Thyroid gland (tissue), 4 donors: Measurements from ENCODE around the gene RAD51. TPM values are rescaled to one million over a fixed set of nuclear protein-coding genes. Genes with fewer than 3 reads are reported as not detected.

Experiments
- DNase-seq, 2 donors: peaks; one replicate each; pipeline ENCODE4 v3.0.0-alpha.2; 2019
- H3K27ac ChIP-seq, 3 donors: fragments of 200-600 bp; sonication (generic); 1 replicate in 2 of 3; 2 replicates in 1 of 3; pipeline ENCODE4 v1.5.1; 2016 to 2019; ENCODE audit warnings: mild to moderate bottlenecking in 1 of 3, moderate library complexity in 1 of 3
- H3K27me3 ChIP-seq: fragments of 200-600 bp; sonication (generic); one replicate; pipeline ENCODE4 v1.5.1; 2019
- H3K36me3 ChIP-seq, 2 donors: fragments of 200-600 bp; sonication (generic); one replicate each; pipeline ENCODE4 v1.5.1; 2016 to 2019
- H3K4me1 ChIP-seq, 2 donors: fragments of 200-600 bp; sonication (generic); one replicate each; pipeline ENCODE4 v1.5.1; 2017 to 2019
- H3K4me3 ChIP-seq, 3 donors: fragments of 200-600 bp; sonication (generic); replicated peaks in 1 of 3; 1 replicate in 2 of 3; 2 replicates in 1 of 3; pipeline ENCODE4 v1.5.1; 2016; ENCODE audit warnings: mild to moderate bottlenecking in 1 of 3
- H3K9me3 ChIP-seq: fragments of 200-600 bp; sonication (generic); one replicate; pipeline ENCODE4 v1.5.1; 2017
- POLR2A ChIP-seq, 2 donors: fragments of 450-650 bp; IDR thresholded peaks; one replicate each; pipeline ENCODE4 v1.6.1; 2017; ENCODE audit warnings: antibody characterized with exemption in 2 of 2, mild to moderate bottlenecking in 2 of 2, moderate library complexity in 1 of 2
- WGBS, 2 donors: methylation state at CpG; one replicate each; pipeline ENCODE4 v1.1.5; 2017; 5-methylcytosine and 5-hydroxymethylcytosine counted together
- intact Hi-C: fragments of 100-400 bp; cut with DNase I; formaldehyde crosslinking; loops from one replicate; pipeline ENCODE4 v1.15.1; 2023
- total RNA-seq, 4 donors: library from RNA; depleted of rRNA; stranded (reverse); fragments of >200 nt; gene quantifications; one replicate each; pipeline ENCODE4 v1.2.3, GENCODE V29; 2016
- TF ChIP-seq, protein P1 (sequence below), 6 experiments: fragments of 200-600 bp in 3 of 6; fragments of 450-650 bp in 3 of 6; sonication (generic) in 3 of 6; IDR thresholded peaks; one replicate each; pipeline ENCODE4 v1.5.1; 2016 to 2019; ENCODE audit warnings: antibody characterized with exemption in 6 of 6, mild to moderate bottlenecking in 2 of 6, inconsistent platforms in 1 of 6, moderate library complexity in 1 of 6

RAD51 gene
- total RNA-seq, 4 donors from 2014 or later: 0.40 to 1.4 TPM; not detected in 2

DNA sequence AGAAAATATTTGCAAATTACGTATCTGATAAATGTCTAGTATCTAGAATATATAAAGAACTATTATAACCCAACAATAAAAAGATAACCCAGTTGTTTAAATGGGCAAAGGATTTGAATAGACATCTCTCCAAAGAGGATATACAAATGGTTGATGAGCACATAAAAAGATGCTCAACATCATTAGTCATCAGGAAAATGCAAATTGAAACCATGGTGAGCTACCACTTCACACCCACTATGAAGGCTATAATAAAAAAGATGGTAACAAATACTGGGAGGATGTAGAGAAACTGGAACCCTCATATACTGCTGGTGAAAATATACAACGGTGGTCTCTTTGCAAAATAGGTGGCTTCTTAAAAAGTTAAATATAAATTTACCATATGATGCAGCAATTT lies 28.0 kb downstream of the RAD51 start:
- DNase-seq: no peak
- TF ChIP-seq POLR2A (IDR thresholded peaks at IDR 0.05): no peak
- TF ChIP-seq, protein P1, sequence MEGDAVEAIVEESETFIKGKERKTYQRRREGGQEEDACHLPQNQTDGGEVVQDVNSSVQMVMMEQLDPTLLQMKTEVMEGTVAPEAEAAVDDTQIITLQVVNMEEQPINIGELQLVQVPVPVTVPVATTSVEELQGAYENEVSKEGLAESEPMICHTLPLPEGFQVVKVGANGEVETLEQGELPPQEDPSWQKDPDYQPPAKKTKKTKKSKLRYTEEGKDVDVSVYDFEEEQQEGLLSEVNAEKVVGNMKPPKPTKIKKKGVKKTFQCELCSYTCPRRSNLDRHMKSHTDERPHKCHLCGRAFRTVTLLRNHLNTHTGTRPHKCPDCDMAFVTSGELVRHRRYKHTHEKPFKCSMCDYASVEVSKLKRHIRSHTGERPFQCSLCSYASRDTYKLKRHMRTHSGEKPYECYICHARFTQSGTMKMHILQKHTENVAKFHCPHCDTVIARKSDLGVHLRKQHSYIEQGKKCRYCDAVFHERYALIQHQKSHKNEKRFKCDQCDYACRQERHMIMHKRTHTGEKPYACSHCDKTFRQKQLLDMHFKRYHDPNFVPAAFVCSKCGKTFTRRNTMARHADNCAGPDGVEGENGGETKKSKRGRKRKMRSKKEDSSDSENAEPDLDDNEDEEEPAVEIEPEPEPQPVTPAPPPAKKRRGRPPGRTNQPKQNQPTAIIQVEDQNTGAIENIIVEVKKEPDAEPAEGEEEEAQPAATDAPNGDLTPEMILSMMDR (IDR thresholded peaks at IDR 0.05): no peak
- H3K4me1 ChIP-seq: no peaks in the 10 kb centered on the region
- 92 to 93% methylated on average over 2 of the region's 2 CpGs for WGBS, 2 donors
- H3K27me3 ChIP-seq: no peaks in the 10 kb centered on the region
- H3K9me3 ChIP-seq: no peaks in the 10 kb centered on the region
- no peaks in the 10 kb centered on the region for H3K36me3 ChIP-seq
- no peak overlapping the region for H3K27ac ChIP-seq
- intact Hi-C loops: no loop called here
- H3K4me3 ChIP-seq: no peak overlapping the region

DNA sequence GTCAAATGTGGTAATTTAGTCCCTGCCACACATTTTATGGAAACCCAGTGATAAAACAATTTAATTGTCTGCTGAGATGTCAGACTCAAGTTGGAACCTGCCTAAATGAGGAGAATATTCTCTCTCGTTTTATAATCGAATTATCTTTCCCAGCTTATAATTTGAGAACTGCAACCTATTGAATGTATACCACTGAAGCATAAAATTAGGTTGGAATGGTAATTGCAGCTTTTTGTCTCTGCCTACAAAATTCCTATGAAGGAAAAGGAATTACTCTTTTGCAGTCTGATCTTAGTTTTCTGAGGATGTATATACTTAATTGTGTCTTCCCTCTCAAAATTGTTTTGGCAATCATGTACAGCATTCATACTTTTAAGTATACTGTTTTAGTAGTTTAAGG lies 28.9 kb downstream of the RAD51 start:
- Histone ChIP-seq H3K4me3 (no peak overlapping the region), H3K9me3 (no peaks in the 10 kb centered on the region), H3K4me1 (no peaks in the 10 kb centered on the region), H3K27me3 (no peaks in the 10 kb centered on the region), H3K36me3 (no peaks in the 10 kb centered on the region), H3K27ac (no peak overlapping the region)
- intact Hi-C loops: no loop called here
- DNase-seq: no peak
- no peak for TF ChIP-seq POLR2A (IDR thresholded peaks at IDR 0.05)
- TF ChIP-seq, protein P1 (IDR thresholded peaks at IDR 0.05): no peak
- 92 to 95% methylated on average over 2 of the region's 2 CpGs for WGBS, 2 donors

DNA sequence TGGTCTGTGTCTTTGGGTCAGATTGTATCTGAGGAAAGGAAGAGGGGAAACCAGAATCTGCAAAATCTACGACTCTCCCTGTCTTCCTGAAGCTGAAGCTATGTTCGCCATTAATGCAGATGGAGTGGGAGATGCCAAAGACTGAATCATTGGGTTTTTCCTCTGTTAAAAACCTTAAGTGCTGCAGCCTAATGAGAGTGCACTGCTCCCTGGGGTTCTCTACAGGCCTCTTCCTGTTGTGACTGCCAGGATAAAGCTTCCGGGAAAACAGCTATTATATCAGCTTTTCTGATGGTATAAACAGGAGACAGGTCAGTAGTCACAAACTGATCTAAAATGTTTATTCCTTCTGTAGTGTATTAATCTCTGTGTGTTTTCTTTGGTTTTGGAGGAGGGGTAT lies 36.1 kb downstream of the RAD51 start:
- H3K27ac ChIP-seq: no peak overlapping the region
- peaks cover 1 to 3% of the 10 kb centered on the region in 2 donors for H3K36me3 ChIP-seq
- no peak for DNase-seq
- no peak overlapping the region for H3K4me3 ChIP-seq
- no peaks in the 10 kb centered on the region for H3K4me1 ChIP-seq
- intact Hi-C loops: no loop called here
- no peaks in the 10 kb centered on the region for H3K9me3 ChIP-seq
- no peaks in the 10 kb centered on the region for H3K27me3 ChIP-seq
- 73 to 74% methylated on average over 3 of the region's 3 CpGs for WGBS, 2 donors
- TF ChIP-seq, protein P1 (IDR thresholded peaks at IDR 0.05): no peak
- TF ChIP-seq POLR2A (IDR thresholded peaks at IDR 0.05): no peak

DNA sequence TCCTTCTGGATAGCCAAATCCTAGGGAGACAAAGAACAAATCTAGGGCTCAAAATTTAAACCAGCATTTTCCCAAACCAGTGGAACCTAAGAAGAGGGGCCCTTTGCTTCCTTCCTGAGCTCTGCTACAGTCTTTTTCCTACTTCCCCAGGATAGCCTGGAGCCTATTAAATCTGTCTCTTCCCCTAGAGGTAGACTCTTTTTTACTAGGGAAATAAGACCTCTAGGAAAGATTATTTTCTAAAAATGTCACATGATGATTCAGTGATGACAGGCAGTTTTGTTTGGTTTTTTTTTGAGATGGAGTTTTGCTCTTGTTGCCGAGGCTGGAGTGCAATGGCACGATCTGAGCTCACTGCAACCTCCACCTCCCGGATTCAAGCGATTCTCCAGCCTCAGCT lies 41.6 kb downstream of the RAD51 start:
- no peak overlapping the region for H3K4me3 ChIP-seq
- WGBS, 2 donors: 88 to 91% methylated on average over 4 of the region's 4 CpGs
- H3K4me1 ChIP-seq: no peaks in the 10 kb centered on the region
- peaks cover 22 to 28% of the 10 kb centered on the region in 2 donors for H3K36me3 ChIP-seq
- no peaks in the 10 kb centered on the region for H3K9me3 ChIP-seq
- intact Hi-C loops: no loop called here
- TF ChIP-seq POLR2A (IDR thresholded peaks at IDR 0.05): no peak
- TF ChIP-seq, protein P1 (IDR thresholded peaks at IDR 0.05): no peak
- no peaks in the 10 kb centered on the region for H3K27me3 ChIP-seq
- H3K27ac ChIP-seq: no peak overlapping the region
- DNase-seq: no peak

DNA sequence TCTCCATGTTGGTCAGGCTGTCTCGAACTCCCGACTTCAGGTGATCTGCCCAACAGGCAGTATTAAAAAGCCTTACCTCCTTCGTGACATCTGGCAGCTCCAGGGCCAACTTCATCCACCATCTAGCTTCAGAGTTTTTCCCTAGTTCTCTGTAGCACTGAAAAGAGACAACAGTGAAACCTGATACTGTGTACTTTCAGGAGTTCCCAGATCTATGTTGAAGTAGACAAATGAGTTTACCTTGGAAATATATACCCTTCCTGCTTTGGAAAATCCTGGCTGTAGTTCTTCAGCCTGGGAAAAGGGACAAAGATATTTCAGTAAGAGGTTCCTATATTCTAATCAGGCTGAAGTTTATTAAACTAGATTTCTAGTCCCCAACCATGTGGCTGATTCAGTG lies 42.1 kb downstream of the RAD51 start:
- no peaks in the 10 kb centered on the region for H3K9me3 ChIP-seq
- no peak overlapping the region for H3K4me3 ChIP-seq
- H3K27me3 ChIP-seq: no peaks in the 10 kb centered on the region
- H3K27ac ChIP-seq: no peak overlapping the region
- peaks cover 22 to 28% of the 10 kb centered on the region in 2 donors for H3K36me3 ChIP-seq
- no peaks in the 10 kb centered on the region for H3K4me1 ChIP-seq
- intact Hi-C loops: no loop called here
- WGBS, 2 donors: 84 to 87% methylated on average over 3 of the region's 3 CpGs
- no peak for DNase-seq
- TF ChIP-seq, protein P1 (IDR thresholded peaks at IDR 0.05): no peak
- TF ChIP-seq POLR2A (IDR thresholded peaks at IDR 0.05): no peak
